Occipital lobe (tissue), 2 donors: Measurements from ENCODE around the gene TESMIN. TPM values are rescaled to one million over a fixed set of nuclear protein-coding genes. Genes with fewer than 3 reads are reported as not detected.

ENCODE experiments used
- DNase-seq: peaks from one replicate; lab custom pipeline; 2025; lab: John Stamatoyannopoulos, UW
- total RNA-seq: library from RNA; depleted of rRNA; stranded (reverse); fragments of >200 nt; gene quantifications from one replicate; pipeline ENCODE4 v1.2.3, GENCODE V29; 2014

The TESMIN gene
- total RNA-seq: 0.94 TPM

- DNase-seq: peak; percentile 40
Observed at GRCh38 chr11:68751331-68751856, at the start of gene TESMIN. TESMIN (minus strand) TSS chr11:68751520; CDS start chr11:68750660, 860 bp downstream.

- DNase-seq: no peak
Observed at GRCh38 chr11:68798221-68798813, 47.0 kb upstream of the TESMIN start.

GRCh38 chr11:68796801-68797200, 45.5 kb upstream of the TESMIN start:
- no peak for DNase-seq

- DNase-seq: no peak
Observed at GRCh38 chr11:68792400-68792966, 41.2 kb upstream of the TESMIN start.

GRCh38 chr11:68784653-68785052, 33.3 kb upstream of the TESMIN start:
- DNase-seq: no peak

- no peak for DNase-seq
Observed at GRCh38 chr11:68783216-68783821, 32.0 kb upstream of the TESMIN start.

GRCh38 chr11:68782711-68783110, 31.4 kb upstream of the TESMIN start:
- no peak for DNase-seq

- no peak for DNase-seq
Observed at GRCh38 chr11:68780829-68781228, 29.5 kb upstream of the TESMIN start.

GRCh38 chr11:68778205-68778604, 26.9 kb upstream of the TESMIN start:
- no peak for DNase-seq

GRCh38 chr11:68776442-68777235, 25.3 kb upstream of the TESMIN start:
- DNase-seq: no peak

GRCh38 chr11:68775951-68776388, 24.6 kb upstream of the TESMIN start:
- no peak for DNase-seq

GRCh38 chr11:68774194-68774585, 22.9 kb upstream of the TESMIN start:
- DNase-seq: no peak

GRCh38 chr11:68773521-68774193, 22.3 kb upstream of the TESMIN start:
- no peak for DNase-seq

GRCh38 chr11:68772936-68773335, 21.6 kb upstream of the TESMIN start:
- DNase-seq: no peak

- DNase-seq: no peak
Observed at GRCh38 chr11:68770781-68771180, 19.5 kb upstream of the TESMIN start.

- no peak for DNase-seq
Observed at GRCh38 chr11:68767672-68768071, 16.4 kb upstream of the TESMIN start.

- no peak for DNase-seq
Observed at GRCh38 chr11:68766786-68767185, 15.5 kb upstream of the TESMIN start.

GRCh38 chr11:68764746-68765145, 13.4 kb upstream of the TESMIN start:
- DNase-seq: no peak

- no peak for DNase-seq
Observed at GRCh38 chr11:68763926-68764657, 12.8 kb upstream of the TESMIN start.

GRCh38 chr11:68763181-68763721, 11.9 kb upstream of the TESMIN start:
- DNase-seq: no peak
